DMS114 treated with DMSO at 0.1 percent for 48 hours (cell line): ENCODE measurements around the gene EBF4.
"Not testable (repeated sequence)": the region's sequence is repeated elsewhere in the genome, so short reads cannot be mapped to it uniquely, and the experiment has no call there.

Experiments used
- DNase-seq: peaks from one replicate; lab custom pipeline; 2025; ENCODE audit not compliant: unreplicated experiment; lab: John Stamatoyannopoulos, UW

Gene EBF4

GRCh38 chr20:2671977-2672376 is 20.6 kb upstream of the EBF4 start:
- no peak for DNase-seq

DNA sequence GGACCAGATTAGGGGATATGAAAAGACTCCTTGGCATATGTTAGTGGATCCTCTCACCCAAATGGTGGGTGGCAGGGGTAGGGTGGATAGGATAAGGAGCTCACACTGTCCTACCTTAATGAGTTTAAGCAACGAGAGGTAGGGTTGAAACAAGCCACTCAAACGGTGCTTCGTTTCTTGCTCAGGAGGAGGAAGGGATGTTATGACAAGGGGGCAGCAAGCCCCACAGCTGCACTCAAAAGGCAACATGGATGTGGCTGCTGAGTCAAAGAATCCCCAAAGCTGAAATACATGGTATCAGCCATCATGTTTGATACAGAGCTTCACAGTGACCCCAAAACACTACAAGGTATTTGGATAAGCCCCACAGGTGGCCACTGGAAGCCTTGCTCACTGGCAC is 20.1 kb upstream of the EBF4 start:
- DNase-seq: no peak

GRCh38 chr20:2673453-2673852 is 19.1 kb upstream of the EBF4 start:
- no peak for DNase-seq

DNA sequence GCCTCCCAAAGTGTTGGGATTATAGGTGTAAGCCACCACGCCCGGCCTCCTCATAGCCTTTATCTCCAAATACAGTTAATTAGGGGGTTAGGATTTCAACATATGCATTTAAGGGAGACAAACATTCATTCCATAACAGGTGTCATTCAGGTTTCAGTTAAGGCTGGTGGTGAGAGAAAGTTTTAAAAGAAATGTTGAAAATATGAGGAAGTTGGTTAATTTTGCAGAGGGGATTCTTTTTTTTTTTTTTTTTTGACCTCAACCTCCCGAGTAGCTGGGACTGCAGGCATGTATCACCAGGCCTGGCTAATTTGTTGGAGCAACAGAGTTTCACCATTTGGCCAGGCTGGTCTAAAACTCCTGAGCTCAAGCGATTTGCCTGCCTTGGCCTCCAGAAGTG is 12.5 kb upstream of the EBF4 start:
- DNase-seq: no peak

- not testable (repeated sequence) for DNase-seq
Measured at GRCh38 chr20:2682040-2682439, 10.5 kb upstream of the EBF4 start.

DNA sequence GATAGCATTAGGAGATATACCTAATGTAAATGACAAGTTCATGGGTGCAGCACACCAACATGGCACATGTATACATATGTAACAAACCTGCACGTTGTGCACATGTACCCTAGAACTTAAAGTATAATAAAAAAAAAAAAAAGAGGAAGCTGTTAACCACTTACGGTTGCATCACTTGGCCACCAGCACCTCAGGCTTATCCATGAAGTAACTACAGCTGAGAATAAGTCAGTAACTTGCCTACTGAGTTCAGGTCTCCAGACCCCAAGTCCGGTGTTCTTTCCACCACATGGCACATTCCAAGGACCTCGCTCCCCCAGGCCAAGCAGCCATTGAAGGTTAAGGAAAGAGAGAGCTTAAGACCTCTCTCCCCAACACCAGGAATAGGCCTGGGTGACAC is 7.8 kb upstream of the EBF4 start:
- DNase-seq: not testable (repeated sequence)

- DNase-seq: no peak
Measured at GRCh38 chr20:2687514-2687913, 5.1 kb upstream of the EBF4 start.

DNA sequence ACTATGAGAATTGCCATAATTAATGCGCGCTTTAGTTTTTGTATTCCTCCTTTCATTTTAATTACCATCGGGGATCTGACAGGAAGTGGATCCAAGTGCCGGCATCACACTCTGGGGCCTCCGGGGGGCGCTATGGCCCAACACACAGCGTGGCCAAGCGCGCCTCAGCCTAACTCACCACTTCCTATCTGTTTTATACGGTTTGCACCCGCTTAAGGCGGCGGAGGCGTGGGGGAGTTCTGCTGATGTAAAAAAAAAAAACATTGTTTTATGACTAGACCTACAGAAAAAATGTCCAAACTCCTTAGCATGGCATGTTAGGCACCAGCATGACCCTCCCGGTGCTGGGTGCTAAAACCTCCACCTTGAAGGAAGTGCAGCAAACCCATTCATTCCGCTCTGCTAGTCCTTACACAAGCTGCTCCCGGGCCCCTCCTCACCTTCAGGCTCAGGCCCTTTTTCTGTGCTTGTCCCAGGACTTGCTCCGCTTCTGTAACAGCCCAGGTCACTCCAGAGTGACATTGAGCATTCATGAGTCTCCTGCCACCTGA is 4.5 kb upstream of the EBF4 start:
- no peak for DNase-seq

DNA sequence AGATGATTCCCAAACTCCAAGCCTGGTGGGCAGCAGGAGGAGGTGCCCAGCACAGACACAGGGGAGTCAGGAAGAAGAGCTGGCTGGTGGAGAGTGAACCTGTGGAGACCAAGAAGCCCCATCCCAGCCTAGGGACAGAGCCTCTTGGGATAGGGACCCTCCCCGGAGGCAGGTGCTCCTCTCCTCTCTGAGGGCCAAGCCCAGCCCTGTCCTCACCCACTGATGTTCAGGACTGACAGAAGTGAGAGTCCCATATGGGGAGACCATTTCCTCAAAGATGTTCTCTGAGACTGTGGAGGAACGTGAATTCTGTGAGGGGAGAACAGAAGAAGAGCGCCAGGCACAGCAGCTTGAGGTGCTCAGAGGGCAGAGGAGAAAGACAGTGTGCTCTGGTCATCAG is 2.4 kb upstream of the EBF4 start:
- DNase-seq: no peak

GRCh38 chr20:2690718-2691117 is 1.9 kb upstream of the EBF4 start:
- no peak for DNase-seq

DNA sequence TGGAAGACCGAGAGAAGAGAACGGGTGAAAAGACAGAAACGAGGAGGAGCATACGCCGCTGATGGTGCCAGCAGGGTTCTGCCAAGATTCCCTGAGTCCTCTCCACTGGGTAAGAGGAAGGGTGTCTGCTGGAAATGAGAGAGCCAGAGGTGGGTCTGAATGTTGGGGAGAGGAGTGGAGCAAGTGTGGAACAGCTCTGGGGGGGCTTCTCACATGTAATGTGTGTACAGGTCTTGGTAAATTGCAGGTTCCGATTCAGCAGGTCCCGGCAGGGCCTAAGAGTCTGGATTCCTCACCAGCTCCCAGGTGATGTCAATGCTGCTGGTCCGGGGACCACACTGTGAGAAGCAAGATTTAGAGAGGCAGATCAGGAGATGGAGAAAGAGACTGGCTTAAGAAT is 1.5 kb upstream of the EBF4 start:
- no peak for DNase-seq

DNA sequence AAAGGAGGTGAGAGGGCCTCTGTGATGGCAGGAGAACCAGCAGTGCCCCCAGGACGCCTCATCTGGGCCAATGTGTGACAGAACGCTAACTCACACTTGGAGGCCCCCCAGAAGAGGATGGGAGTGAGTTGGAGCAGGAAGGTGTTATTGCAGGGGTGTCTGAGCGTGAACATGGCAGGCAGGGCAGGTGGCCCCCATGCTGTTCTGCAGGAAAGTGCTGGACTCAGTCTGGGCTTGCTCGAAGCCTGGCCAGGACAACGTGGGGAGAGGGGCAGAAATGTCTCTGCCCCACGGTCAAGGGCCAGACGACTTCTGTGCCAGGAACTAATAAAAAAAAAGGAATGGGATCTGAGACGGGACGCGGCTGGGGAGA is 931 bp upstream of the EBF4 start:
- DNase-seq: no peak

- no peak for DNase-seq
Measured at GRCh38 chr20:2692886-2693285, 306 bp downstream of the EBF4 start.

DNA sequence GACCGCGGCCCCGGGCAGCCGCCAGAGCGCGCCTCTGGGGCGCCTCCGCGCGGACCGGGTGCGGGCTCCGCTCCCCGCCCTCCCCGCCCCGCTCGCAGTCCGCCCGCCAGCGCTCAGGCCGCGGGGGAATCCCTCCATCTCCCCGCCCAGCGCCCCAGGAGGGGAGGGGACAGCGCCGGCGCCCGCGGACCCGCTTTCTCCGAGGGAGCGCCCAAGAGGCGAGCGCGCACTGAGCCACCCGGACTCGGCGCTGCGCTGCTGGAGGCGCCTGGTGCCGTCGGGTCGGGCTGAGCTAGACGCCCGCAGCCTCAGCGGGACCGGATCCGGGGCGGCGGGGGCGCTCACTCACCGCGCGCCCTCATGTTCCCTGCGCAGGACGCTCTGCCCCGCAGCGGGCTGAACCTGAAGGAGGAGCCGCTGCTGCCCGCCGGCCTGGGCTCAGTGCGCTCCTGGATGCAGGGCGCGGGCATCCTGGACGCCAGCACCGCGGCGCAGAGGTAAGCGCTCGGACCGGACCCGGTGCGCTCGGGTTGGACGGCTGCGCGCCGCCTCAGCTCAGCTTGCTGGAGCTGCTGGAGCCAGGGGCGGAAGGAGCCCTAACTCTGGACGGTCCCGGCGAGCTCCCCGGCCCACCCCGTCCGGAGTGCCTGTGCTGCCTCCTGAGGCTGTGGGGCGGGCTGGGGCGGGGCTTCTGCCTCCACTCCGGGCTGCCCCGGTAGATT is 867 bp downstream of the EBF4 start:
- DNase-seq: no peak

GRCh38 chr20:2694008-2694471 is 1.5 kb downstream of the EBF4 start:
- DNase-seq: peak; percentile 24

GRCh38 chr20:2694519-2694918 is 1.9 kb downstream of the EBF4 start:
- no peak for DNase-seq

GRCh38 chr20:2695206-2695983 is 2.8 kb downstream of the EBF4 start:
- DNase-seq: no peak

DNA sequence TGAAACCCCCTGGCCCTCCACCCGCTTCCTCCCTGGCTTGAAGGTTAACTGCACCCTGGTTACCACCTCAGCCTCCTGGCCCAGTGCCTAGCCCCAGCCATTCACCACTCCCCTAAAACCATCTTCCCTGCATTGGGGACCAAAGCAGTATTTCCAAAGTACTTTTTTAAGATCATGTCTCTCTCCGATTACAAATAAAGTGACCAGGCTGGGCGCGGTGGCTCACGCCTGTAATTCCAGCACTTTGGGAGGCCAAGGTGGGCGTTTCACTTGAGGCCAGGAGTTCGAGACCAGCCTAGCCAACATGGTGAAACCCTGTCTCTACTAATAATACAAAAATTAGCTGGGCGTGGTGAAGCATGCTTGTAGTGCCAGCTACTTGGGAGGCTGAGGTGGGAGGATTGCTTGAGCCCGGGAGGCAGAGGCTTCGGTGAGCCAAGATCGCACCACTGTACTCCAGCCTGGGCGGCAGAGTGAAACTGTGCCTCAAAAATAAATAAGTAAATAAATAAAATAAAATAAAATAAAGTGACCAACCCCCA is 3.5 kb downstream of the EBF4 start:
- DNase-seq: not testable (repeated sequence)

- DNase-seq: no peak
Measured at GRCh38 chr20:2696646-2697045, 4.1 kb downstream of the EBF4 start.

- no peak for DNase-seq
Measured at GRCh38 chr20:2697768-2698167, 5.2 kb downstream of the EBF4 start.

DNA sequence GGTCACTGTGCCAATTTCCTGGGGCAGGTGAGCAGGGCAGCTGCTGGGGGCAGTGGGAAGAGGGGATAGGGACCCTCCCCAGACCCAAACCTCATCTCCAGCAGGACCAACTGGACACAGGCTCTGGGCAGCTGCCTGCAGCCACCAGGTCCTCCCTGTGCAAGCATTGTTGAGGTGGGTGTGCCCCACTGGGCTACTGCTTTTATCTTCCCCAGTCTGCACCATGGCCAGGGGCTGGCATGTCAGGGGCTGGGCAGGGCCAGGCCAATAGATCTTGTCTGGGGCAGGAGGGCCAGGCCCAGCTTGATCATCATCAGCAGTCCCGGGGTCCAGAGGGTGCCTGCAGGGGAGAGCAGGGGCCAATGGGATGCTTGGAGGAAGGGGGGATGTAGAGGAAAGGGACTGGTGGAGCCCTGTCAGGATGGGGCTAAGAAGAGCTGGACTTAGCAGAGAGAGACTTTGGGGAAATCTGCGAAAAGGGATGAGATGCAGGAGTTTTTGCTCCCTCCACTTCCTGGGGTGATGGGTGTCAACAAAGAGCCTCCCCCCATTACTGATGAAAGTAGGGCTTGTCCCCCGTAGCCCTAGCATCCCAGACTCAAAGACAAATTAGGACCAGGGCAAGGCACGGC is 5.7 kb downstream of the EBF4 start:
- DNase-seq: no peak

- no peak for DNase-seq
Measured at GRCh38 chr20:2698912-2699311, 6.3 kb downstream of the EBF4 start.
